SKM-1 (cell line): ENCODE data around the gene DCAF15.
"Not testable (repeated sequence)": the region's sequence is repeated elsewhere in the genome, so short reads cannot be mapped to it uniquely, and the experiment has no call there.

Experiments
- DNase-seq: peaks from one replicate; lab custom pipeline; 2025; ENCODE audit not compliant: unreplicated experiment; lab: John Stamatoyannopoulos, UW

Gene DCAF15

GRCh38 chr19:13959141-13959961, 7.0 kb downstream of the DCAF15 start:
- no peak for DNase-seq

GRCh38 chr19:13959962-13960862, 7.9 kb downstream of the DCAF15 start:
- no peak for DNase-seq

- DNase-seq = no peak
These were observed 8.8 kb downstream of the DCAF15 start for GRCh38 chr19:13960863-13961784.

GRCh38 chr19:13961826-13962698, 9.8 kb downstream of the DCAF15 start:
- no peak for DNase-seq

GRCh38 chr19:13962699-13963602, 10.6 kb downstream of the DCAF15 start:
- no peak for DNase-seq

GRCh38 chr19:13963603-13964105, 11.3 kb downstream of the DCAF15 start:
- DNase-seq = no peak

- DNase-seq = no peak
These were observed 12.5 kb downstream of the DCAF15 start for GRCh38 chr19:13964776-13965175.

GRCh38 chr19:13965377-13965896, 13.1 kb downstream of the DCAF15 start:
- no peak for DNase-seq

- no peak for DNase-seq
These were observed 13.8 kb downstream of the DCAF15 start for GRCh38 chr19:13965926-13966683.

- no peak for DNase-seq
These were observed 14.4 kb downstream of the DCAF15 start for GRCh38 chr19:13966684-13967128.

GRCh38 chr19:13967206-13967605, 14.9 kb downstream of the DCAF15 start:
- DNase-seq = not testable (repeated sequence)

GRCh38 chr19:13968383-13968935, 16.1 kb downstream of the DCAF15 start:
- DNase-seq = no peak

GRCh38 chr19:13968999-13969398, 16.7 kb downstream of the DCAF15 start:
- no peak for DNase-seq

- DNase-seq = no peak
These were observed 17.6 kb downstream of the DCAF15 start for GRCh38 chr19:13969897-13970296.

GRCh38 chr19:13971868-13972267, 19.6 kb downstream of the DCAF15 start:
- DNase-seq = not testable (repeated sequence)

- DNase-seq = no peak
These were observed 20.3 kb downstream of the DCAF15 start for GRCh38 chr19:13972368-13973155.

GRCh38 chr19:13973479-13973878, 21.2 kb downstream of the DCAF15 start:
- not testable (repeated sequence) for DNase-seq
